H1 (cell line): ENCODE data around the gene SEMA3F. TPM values are rescaled to one million over a fixed set of nuclear protein-coding genes. Genes with fewer than 3 reads are reported as not detected.

Experiments
- CTCF ChIA-PET: fragments of 300-600 bp; sonication (Branson Sonifier 250); formaldehyde crosslinking; loops from one replicate; lab custom pipeline; 2021; ENCODE audit not compliant: partially characterized antibody; lab: Charles Lee
- POLR2A ChIA-PET: fragments of 300-600 bp; sonication (Branson Sonifier 250); formaldehyde crosslinking; loops from one replicate; lab custom pipeline; 2021; ENCODE audit warnings: inconsistent platforms; ENCODE audit not compliant: partially characterized antibody; lab: Charles Lee
- DNase-seq, 2 experiments: peaks; one replicate each; pipeline versions ENCODE4 v3.0.0 to v3.0.0-alpha.2; 2010 to 2022; ENCODE audit warnings: low spot score in 2 of 2, low read depth in 1 of 2, mixed read lengths in 1 of 2
- FAIRE-seq: peaks from 2 replicates; lab custom pipeline; 2011; peaks lifted over from hg19 to GRCh38; lab: Jason Lieb, UNC
- H2AFZ ChIP-seq: 2 replicates; pipeline ENCODE4 v1.8.1; 2012; ENCODE audit warnings: low read length, inconsistent platforms
- H2AK5ac ChIP-seq: 2 replicates; pipeline ENCODE4 v1.6.1; 2013; ENCODE audit warnings: low read depth, low read length
- H2BK120ac ChIP-seq: replicated peaks from 2 replicates; pipeline ENCODE3; 2013; ENCODE audit warnings: low read depth, low read length, inconsistent platforms
- H2BK12ac ChIP-seq: 2 replicates; pipeline ENCODE4 v1.6.1; 2013; ENCODE audit warnings: low read depth, low read length
- H2BK15ac ChIP-seq: 2 replicates; pipeline ENCODE4 v1.6.1; 2013; ENCODE audit warnings: low read length
- H2BK20ac ChIP-seq: 2 replicates; pipeline ENCODE4 v1.6.1; 2013; ENCODE audit warnings: low read length
- H2BK5ac ChIP-seq: 2 replicates; pipeline ENCODE4 v1.6.1; 2013; ENCODE audit warnings: low read depth, low read length
- H3K14ac ChIP-seq: 2 replicates; pipeline ENCODE4 v1.6.1; 2013; ENCODE audit warnings: inconsistent platforms; ENCODE audit not compliant: insufficient read length
- H3K18ac ChIP-seq: 2 replicates; pipeline ENCODE4 v1.6.1; 2013; ENCODE audit warnings: low read length; ENCODE audit errors: extremely low read depth
- H3K23ac ChIP-seq: 2 replicates; pipeline ENCODE4 v1.6.1; 2013; ENCODE audit warnings: inconsistent platforms; ENCODE audit not compliant: insufficient read length
- H3K23me2 ChIP-seq: 2 replicates; pipeline ENCODE4 v1.6.1; 2013; ENCODE audit warnings: low read depth, low read length
- H3K27ac ChIP-seq: 2 replicates; pipeline ENCODE4 v1.6.1; 2011; ENCODE audit warnings: low read depth, low read length, inconsistent platforms
- H3K27me3 ChIP-seq, 4 experiments: replicated peaks in 1 of 4; 1 replicate in 1 of 4; 2 replicates in 3 of 4; pipeline versions ENCODE4 v1.6.1 to v1.8.1; 2011 to 2013; ENCODE audit warnings: low read length in 3 of 4, mild to moderate bottlenecking in 3 of 4, inconsistent platforms in 2 of 4, mixed read lengths in 2 of 4, moderate library complexity in 1 of 4; ENCODE audit not compliant: control insufficient read depth in 3 of 4, insufficient read depth in 3 of 4; ENCODE audit errors: extremely low read depth in 1 of 4
- H3K36me3 ChIP-seq, 4 experiments: 2 replicates each; pipeline versions ENCODE4 v1.6.1 to v1.8.1; 2011 to 2013; ENCODE audit warnings: mild to moderate bottlenecking in 4 of 4, low read length in 3 of 4, moderate library complexity in 2 of 4, control low read depth in 1 of 4, inconsistent platforms in 1 of 4; ENCODE audit not compliant: insufficient read depth in 4 of 4, control insufficient read depth in 2 of 4
- H3K4ac ChIP-seq: replicated peaks from 2 replicates; pipeline ENCODE3; 2013; ENCODE audit warnings: low read length, low read depth, mixed read lengths, inconsistent platforms; ENCODE audit not compliant: insufficient read length
- H3K4me1 ChIP-seq, 4 experiments: replicated peaks in 1 of 4; 1 replicate in 1 of 4; 2 replicates in 3 of 4; pipeline versions ENCODE4 v1.6.1 to v1.8.1; 2011 to 2013; ENCODE audit warnings: low read length in 3 of 4, inconsistent platforms in 2 of 4, mixed read lengths in 1 of 4; ENCODE audit not compliant: insufficient read depth in 4 of 4, control insufficient read depth in 3 of 4
- H3K4me2 ChIP-seq, 2 experiments: 2 replicates each; pipeline versions ENCODE4 v1.6.1 to v1.8.1; 2011 to 2013; ENCODE audit warnings: low read depth in 2 of 2, low read length in 2 of 2, control low read depth in 1 of 2, inconsistent platforms in 1 of 2, mild to moderate bottlenecking in 1 of 2; ENCODE audit not compliant: insufficient read depth in 1 of 2
- H3K4me3 ChIP-seq, 4 experiments: fragments of 200-600, 300-600 bp in 1 of 4; sonication (generic), shearing (Covaris generic), sonication (Bioruptor Twin) in 1 of 4; 2 replicates each; pipeline versions ENCODE4 v1.5.1 to v1.8.1; 2011 to 2016; ENCODE audit warnings: low read length in 4 of 4, low read depth in 3 of 4, control low read depth in 2 of 4, inconsistent platforms in 2 of 4, mild to moderate bottlenecking in 2 of 4, mixed read lengths in 1 of 4, moderate library complexity in 1 of 4; ENCODE audit not compliant: insufficient read depth in 2 of 4; ENCODE audit errors: extremely low read depth in 1 of 4
- H3K56ac ChIP-seq: replicated peaks from 2 replicates; pipeline ENCODE3; 2013; ENCODE audit warnings: low read depth, mild to moderate bottlenecking, mixed read lengths, low read length, inconsistent platforms; ENCODE audit not compliant: insufficient read length
- H3K79me1 ChIP-seq: 2 replicates; pipeline ENCODE4 v1.6.1; 2013; ENCODE audit warnings: low read depth, low read length, control low read depth
- H3K79me2 ChIP-seq, 2 experiments: 2 replicates each; pipeline versions ENCODE4 v1.6.1 to v1.8.1; 2012 to 2013; ENCODE audit warnings: low read length in 2 of 2, mild to moderate bottlenecking in 2 of 2, inconsistent platforms in 1 of 2; ENCODE audit not compliant: insufficient read depth in 2 of 2, control insufficient read depth in 1 of 2
- H3K9ac ChIP-seq, 4 experiments: replicated peaks in 1 of 4; 1 replicate in 1 of 4; 2 replicates in 3 of 4; pipeline versions ENCODE4 v1.6.1 to v1.8.1; 2011 to 2013; ENCODE audit warnings: low read depth in 3 of 4, low read length in 3 of 4, control low read depth in 2 of 4, mild to moderate bottlenecking in 2 of 4, moderate library complexity in 2 of 4, inconsistent platforms in 1 of 4; ENCODE audit errors: extremely low read depth in 1 of 4
- H3K9me3 ChIP-seq, 2 experiments: 2 replicates each; pipeline versions ENCODE4 v1.6.1 to v1.8.1; 2012 to 2013; ENCODE audit warnings: mild to moderate bottlenecking in 2 of 2, moderate library complexity in 2 of 2, control low read depth in 1 of 2, inconsistent platforms in 1 of 2, low read depth in 1 of 2, low read length in 1 of 2, mixed read lengths in 1 of 2; ENCODE audit not compliant: insufficient read depth in 2 of 2
- H4K20me1 ChIP-seq, 2 experiments: replicated peaks in 1 of 2; 2 replicates each; pipeline versions ENCODE3 to v1.8.1; 2011 to 2013; ENCODE audit warnings: inconsistent platforms in 2 of 2, low read length in 2 of 2, mild to moderate bottlenecking in 1 of 2; ENCODE audit not compliant: insufficient read depth in 2 of 2, control insufficient read depth in 1 of 2
- H4K5ac ChIP-seq: 2 replicates; pipeline ENCODE4 v1.6.1; 2013; ENCODE audit warnings: low read length, low read depth, mixed read lengths, inconsistent platforms; ENCODE audit not compliant: insufficient read length
- H4K8ac ChIP-seq: 2 replicates; pipeline ENCODE4 v1.8.0; 2013; ENCODE audit warnings: mild to moderate bottlenecking, moderate library complexity, low read length, inconsistent platforms; ENCODE audit not compliant: insufficient read depth; ENCODE audit errors: extremely low read depth
- H4K91ac ChIP-seq: replicated peaks from 2 replicates; pipeline ENCODE3; 2013; ENCODE audit warnings: low read length, mixed read lengths, inconsistent platforms; ENCODE audit not compliant: insufficient read length
- E2F6 ChIP-seq: IDR thresholded peaks from 2 replicates; pipeline ENCODE4 v1.6.1; 2012; ENCODE audit warnings: inconsistent platforms
- EGR1 ChIP-seq: IDR thresholded peaks from 2 replicates; pipeline ENCODE4 v1.6.1; 2011; ENCODE audit warnings: low read depth, low read length, borderline replicate concordance
- GABPA ChIP-seq: IDR thresholded peaks from 2 replicates; pipeline ENCODE4 v1.6.1; 2011; ENCODE audit warnings: mild to moderate bottlenecking, low read length, moderate library complexity, borderline replicate concordance; ENCODE audit not compliant: insufficient read depth
- GTF2F1 ChIP-seq: IDR thresholded peaks from 2 replicates; pipeline ENCODE4 v1.6.1; 2012; ENCODE audit warnings: low read depth, low read length, improper control_type of control experiment, borderline replicate concordance
- POLR2A ChIP-seq, 2 experiments: IDR thresholded peaks; 1 replicate in 1 of 2; 2 replicates in 1 of 2; pipeline ENCODE4 v1.6.1; 2011; ENCODE audit warnings: low read depth in 2 of 2, low read length in 2 of 2, mild to moderate bottlenecking in 2 of 2; ENCODE audit errors: control extremely low read depth in 1 of 2
- RBBP5 ChIP-seq: IDR thresholded peaks from 2 replicates; pipeline ENCODE4 v1.7.1; 2012; ENCODE audit warnings: low read depth, mild to moderate bottlenecking, inconsistent platforms, low read length, moderate library complexity, borderline replicate concordance
- RFX5 ChIP-seq: IDR thresholded peaks from 2 replicates; pipeline ENCODE4 v1.6.1; 2011; ENCODE audit warnings: low read depth, low read length, improper control_type of control experiment, borderline replicate concordance
- SIN3A ChIP-seq, 2 experiments: IDR thresholded peaks in 1 of 2; conservative IDR thresholded peaks in 1 of 2; 2 replicates each; pipeline ENCODE4 v1.6.1; 2011 to 2012; ENCODE audit warnings: low read length in 2 of 2, improper control_type of control experiment in 1 of 2, low read depth in 1 of 2, mild to moderate bottlenecking in 1 of 2
- TBP ChIP-seq: IDR thresholded peaks from 2 replicates; pipeline ENCODE4 v1.6.1; 2011; ENCODE audit warnings: low read depth, low read length, improper control_type of control experiment
- WGBS, 2 experiments: shearing (Covaris generic) in 1 of 2; methylation state at CpG; one replicate each; pipeline versions ENCODE4 v1.1.6 to v1.1.7; 2013 to 2015; ENCODE audit warnings: low lambda C conversion rate in 2 of 2, mixed read lengths in 2 of 2, inconsistent platforms in 1 of 2, low coverage in 1 of 2, missing lambda C conversion rate in 1 of 2; ENCODE audit not compliant: insufficient replicate concordance in 2 of 2, insufficient coverage in 1 of 2, insufficient read length in 1 of 2; ENCODE audit errors: extremely low coverage in 1 of 2, missing lambda C conversion rate in 1 of 2; 5-methylcytosine and 5-hydroxymethylcytosine counted together
- polyA plus RNA-seq, 7 experiments: library from polyadenylated mRNA; depleted of rRNA in 3 of 7; stranded (reverse) in 5 of 7; unstranded in 2 of 7; fragments of >200 nt in 5 of 7; fragments of 200-250 nt in 2 of 7; gene quantifications; 1 replicate in 5 of 7; 2 replicates in 1 of 7; 4 replicates in 1 of 7; pipeline versions ENCODE4 v1.2.1 to v1.2.3, GENCODE V29; 2011 to 2013; ENCODE audit warnings: missing spikeins in 2 of 7, mixed read lengths in 2 of 7
- total RNA-seq: library from RNA; stranded (reverse); fragmentation: NEBNext Ultra II Directional; extraction: Animal tissue kit (Norgen Biotek cat#: 25700); gene quantifications from 2 replicates; pipeline ENCODE4 v1.2.1, GENCODE V29; 2021

The SEMA3F gene
- total and polyA plus RNA-seq, 2 of the 8 experiments (the other 6 are each of a cell fraction or from before 2014, with no cell fraction given): 20.3 to 37.0 TPM

GRCh38 chr3:50237754-50238548, 82.8 kb downstream of the SEMA3F start:
- peak overlapping the region; percentile 90 for H3K18ac ChIP-seq
- no peak overlapping the region for H3K56ac ChIP-seq
- FAIRE-seq: no peak
- peaks cover 13 to 41% of the 10 kb centered on the region in 2 experiments for H4K20me1 ChIP-seq
- POLR2A ChIA-PET: interaction anchor here (0.7 to 4.1 kb wide), 13 partner anchors 8 to 1466 kb away, joined by 3 to 33 read pairs (median 4); partner anchors contain the start of genes HYAL3, IFRD2 and NAA80
- H4K91ac ChIP-seq: no peak overlapping the region
- H3K9ac ChIP-seq: peak overlapping the region in 3 of 4 experiments; percentile 6 to 49 (median 48); a peak in 3 of 7 replicates
- H2AK5ac ChIP-seq: 0 out of 2 replicates have a peak overlapping the region, but pooled peaks have one; percentile 65
- CTCF ChIA-PET: interaction anchor here (0.6 to 53.5 kb wide), 5 partner anchors 16 to 117 kb away, joined by 3 to 2149 read pairs (median 121); partner anchors contain the start of genes GNAI2, GNAT1, LSMEM2 and SEMA3B
- peak in 1 of 2 experiments; percentile 65 for DNase-seq
- no peak overlapping the region for H4K8ac ChIP-seq
- no peak overlapping the region for H3K23ac ChIP-seq
- H3K4me3 ChIP-seq: peak overlapping the region; percentile 86 to 93 (median 90)
- H2BK12ac ChIP-seq: peak overlapping the region; percentile 72; the same call in 1 of the 2 replicates
- H2BK20ac ChIP-seq: no peak overlapping the region
- H3K27ac ChIP-seq: no peak overlapping the region
- H2BK120ac ChIP-seq: no peak overlapping the region
- H3K4ac ChIP-seq: peak overlapping the region; percentile 57
- H3K4me1 ChIP-seq: peaks cover 6 to 58% (median 54%) of the 10 kb centered on the region in 4 experiments
- no peaks in the 10 kb centered on the region; a peak in 1 of 7 replicates for H3K27me3 ChIP-seq
- peaks cover 16% of the 10 kb centered on the region for H3K79me1 ChIP-seq
- H3K4me2 ChIP-seq: peak overlapping the region; percentile 82 to 96
- H3K9me3 ChIP-seq: no peaks in the 10 kb centered on the region
- H2BK5ac ChIP-seq: peak overlapping the region; percentile 92; the same call in 1 of the 2 replicates
- peaks cover 21% of the 10 kb centered on the region; the same call in 1 of the 2 replicates for H3K23me2 ChIP-seq
- WGBS, 2 experiments: 26% methylated on average over 31 of the region's 31 CpGs; no CpG with 5 or more reads in 1 of the 2 experiments
- H2BK15ac ChIP-seq: peak overlapping the region; percentile 46; the same call in 1 of the 2 replicates
- H3K36me3 ChIP-seq: no peaks in the 10 kb centered on the region
- H3K14ac ChIP-seq: no peak overlapping the region
- H4K5ac ChIP-seq: peak overlapping the region; percentile 65
- H3K79me2 ChIP-seq: peaks cover 25 to 65% of the 10 kb centered on the region in 2 experiments
- H2AFZ ChIP-seq: no peak overlapping the region
- 0 out of 2 replicates have a peak, but pooled peaks have one; percentile 57 for TF ChIP-seq EGR1
- TF ChIP-seq RFX5: no peak
- peak; percentile 62; the same call in 1 of the 2 replicates for TF ChIP-seq GABPA
- no peak for TF ChIP-seq RBBP5
- peak in 1 of 2 experiments; percentile 40; a peak in 2 of 3 replicates for TF ChIP-seq POLR2A (IDR thresholded peaks at IDR 0.05; ENCODE audit: control extremely low read depth in 1 of 2, low read depth in 2 of 2, low read length in 2 of 2)
- TF ChIP-seq TBP: 0 out of 2 replicates have a peak, but pooled peaks have one; percentile 17
- TF ChIP-seq SIN3A (conservative IDR thresholded peaks at IDR 0.05 in 1 of 2, IDR thresholded peaks at IDR 0.05 in 1 of 2; ENCODE audit: low read depth in 1 of 2, low read length in 2 of 2): 0 out of 4 replicates have a peak, but pooled peaks of 1 of the 2 experiments have one; percentile 15
- TF ChIP-seq E2F6: no peak
- no peak for TF ChIP-seq GTF2F1
